ENCODE results near the gene ATAT1.
A peak's percentile ranks its signal among the peaks of the same experiment; 100 is the strongest.

ATAT1 gene

DNA sequence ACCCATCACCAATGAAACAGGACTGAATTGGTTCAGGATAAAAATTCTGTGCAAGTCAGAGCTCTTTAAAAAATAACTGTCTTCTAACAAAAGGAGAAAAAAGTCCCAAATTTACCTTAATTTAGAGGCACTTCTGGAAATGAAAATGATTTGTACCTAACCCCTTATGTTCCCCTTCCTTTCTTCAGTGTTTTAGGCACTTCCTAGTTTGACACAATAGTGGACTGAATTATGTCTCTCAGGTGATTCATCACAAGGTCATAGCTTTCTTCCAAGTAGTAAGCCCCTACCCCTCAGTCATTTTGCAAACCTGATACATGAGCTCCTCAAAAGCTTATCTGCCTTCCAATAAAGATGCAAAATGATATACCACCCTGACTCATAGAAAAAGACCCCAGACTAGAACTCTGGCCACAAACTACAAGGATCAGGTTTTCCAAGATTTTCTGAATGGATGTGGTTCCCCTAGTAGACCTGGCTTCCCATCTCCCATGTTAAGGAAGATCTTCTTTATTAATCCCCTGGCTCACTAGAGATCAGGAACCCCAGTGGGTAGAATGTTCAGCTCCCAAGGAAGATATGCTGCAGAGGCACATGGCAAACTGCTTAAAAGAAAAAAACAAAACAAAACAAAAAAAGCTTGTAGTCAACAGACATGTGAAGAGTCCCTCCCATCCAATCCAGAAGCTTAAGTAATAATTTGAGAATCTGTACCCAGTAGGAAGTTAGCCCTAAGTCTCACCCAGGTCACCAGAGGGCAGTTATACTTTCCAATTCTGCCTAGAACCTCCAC is 13.2 kb upstream of the ATAT1 start:
- DNase-seq (ENCODE audit: low spot score), result no peak

DNA sequence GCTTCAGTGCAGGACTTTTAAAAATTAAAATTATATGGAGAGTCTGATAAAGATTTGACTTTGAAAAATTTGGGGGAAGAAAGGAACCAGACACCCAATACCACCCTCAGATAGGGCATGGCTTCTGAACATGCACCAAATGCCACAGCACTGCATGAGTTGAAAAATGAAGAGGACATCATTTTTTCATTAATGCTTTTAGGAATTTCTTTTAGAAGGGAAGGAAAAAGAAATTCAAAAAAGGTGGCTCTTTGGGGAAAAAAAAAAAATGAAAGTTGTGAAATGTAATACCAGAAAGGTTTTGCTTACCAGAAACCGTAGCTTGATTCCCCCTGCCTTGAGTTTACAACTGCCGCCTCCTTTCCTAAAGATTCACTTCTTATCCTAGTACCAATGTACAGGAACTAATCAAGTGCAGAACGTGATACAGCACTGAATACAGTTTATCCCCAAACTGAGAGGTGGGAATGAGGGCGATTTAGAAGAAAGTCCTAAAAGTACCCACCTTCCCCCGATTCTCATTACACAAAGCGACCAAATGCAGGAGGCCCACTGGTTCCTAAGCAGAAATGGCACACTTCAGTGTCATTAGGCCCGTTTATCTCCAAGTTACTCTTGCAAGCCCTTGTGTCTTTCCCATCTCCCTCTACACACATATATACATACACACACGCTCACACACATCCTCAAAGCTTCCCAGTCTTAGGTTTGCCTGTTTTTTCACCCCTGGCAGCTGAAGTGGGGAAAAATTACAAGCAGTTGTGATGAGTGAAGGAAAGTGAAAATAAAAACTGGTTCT is 12.4 kb upstream of the ATAT1 start:
- no peak for DNase-seq (ENCODE audit: low spot score)

DNA sequence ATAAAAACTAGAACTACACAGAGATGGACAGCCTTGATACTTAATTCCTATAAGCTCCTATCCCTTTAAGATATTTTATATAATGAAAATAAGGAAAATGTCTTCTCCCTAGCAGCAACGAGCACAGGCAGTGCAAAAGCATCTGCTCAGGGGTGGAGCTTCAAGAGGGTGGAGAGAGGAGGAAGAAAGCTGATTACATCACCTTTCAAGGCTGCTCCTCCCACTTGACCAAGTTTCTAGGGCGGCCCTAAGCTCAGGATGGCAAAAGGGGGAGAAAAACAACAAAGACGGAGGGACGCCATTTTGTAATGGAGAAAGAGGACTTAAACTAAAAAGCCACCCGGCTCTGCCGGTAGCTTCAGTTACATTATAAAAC is 11.8 kb upstream of the ATAT1 start:
- peak; percentile 94 for DNase-seq (ENCODE audit: low spot score)

DNA sequence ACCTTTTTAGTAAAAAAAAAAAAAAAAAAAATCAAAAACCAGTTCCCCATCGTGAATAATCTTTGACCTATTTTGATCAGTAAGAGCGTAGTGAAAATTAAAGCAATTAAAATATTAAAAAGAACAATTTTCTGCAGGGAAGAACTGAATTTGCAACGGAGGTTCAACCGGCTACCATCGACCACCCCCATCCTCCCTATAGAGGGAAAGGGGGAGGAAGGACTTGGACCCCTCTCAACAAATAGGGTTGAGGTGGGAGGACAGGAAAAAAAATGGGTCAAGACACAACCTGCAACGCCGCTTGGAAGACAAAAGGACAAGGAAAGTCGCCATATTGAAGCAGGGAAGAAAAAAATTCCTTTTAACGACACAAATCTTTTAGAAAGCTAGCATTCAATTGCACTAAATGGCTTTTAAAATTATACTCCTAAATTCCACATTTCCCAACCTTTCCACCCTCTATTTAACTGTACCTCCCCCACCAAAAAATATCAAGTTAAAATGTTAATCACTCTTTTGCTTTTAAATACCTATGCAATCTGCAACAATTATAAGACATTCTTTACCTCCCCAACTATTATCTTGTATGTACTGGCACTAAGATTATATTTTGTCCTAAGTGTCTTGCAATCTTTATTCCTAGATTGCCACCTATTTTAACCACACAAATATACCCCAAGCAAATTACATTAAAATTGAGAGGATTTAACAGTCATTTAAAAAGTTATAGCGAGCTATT is 11.3 kb upstream of the ATAT1 start:
- peak; percentile 63 for DNase-seq (ENCODE audit: low spot score)

DNA sequence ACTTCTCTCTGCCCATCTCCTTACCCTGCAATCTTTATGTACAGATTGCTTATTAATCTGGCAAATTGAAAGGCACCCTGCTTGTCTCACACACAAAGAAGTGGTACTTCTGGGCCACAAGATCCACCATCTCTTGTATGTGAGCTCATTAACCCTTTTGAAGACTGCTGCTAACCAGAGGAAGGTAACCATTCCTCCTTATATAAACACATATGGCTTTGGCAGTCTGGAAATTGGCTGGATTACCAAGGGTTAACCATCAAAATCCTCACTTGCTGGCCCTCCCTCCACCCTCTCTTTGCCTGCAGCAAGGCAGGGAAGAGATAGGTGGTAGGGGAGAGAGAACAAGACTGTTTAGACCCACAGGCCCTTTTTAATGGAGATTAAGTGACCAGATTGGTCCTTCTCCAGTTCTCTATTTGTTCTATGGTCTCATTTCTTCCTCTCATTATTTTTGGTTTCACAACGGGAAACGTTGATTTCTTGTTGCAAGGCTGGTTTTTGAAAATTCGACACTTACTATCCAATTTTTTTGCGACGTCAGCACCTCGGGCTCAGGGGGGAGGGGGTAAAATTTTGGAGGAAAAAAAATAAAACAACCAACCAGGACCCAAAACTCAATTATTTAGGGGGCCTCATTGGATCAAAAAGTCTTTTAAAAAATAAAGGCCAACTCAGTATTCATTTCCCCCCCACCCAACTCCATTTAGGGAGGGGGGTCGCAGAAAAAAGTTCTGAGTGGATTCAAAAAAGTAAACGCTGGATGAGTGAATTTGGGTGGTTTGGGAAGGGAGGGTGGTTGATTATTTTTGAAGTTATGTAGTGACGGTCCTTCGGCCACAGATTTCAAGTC is 10.5 kb upstream of the ATAT1 start:
- DNase-seq (ENCODE audit: low spot score), result peak; percentile 40

DNA sequence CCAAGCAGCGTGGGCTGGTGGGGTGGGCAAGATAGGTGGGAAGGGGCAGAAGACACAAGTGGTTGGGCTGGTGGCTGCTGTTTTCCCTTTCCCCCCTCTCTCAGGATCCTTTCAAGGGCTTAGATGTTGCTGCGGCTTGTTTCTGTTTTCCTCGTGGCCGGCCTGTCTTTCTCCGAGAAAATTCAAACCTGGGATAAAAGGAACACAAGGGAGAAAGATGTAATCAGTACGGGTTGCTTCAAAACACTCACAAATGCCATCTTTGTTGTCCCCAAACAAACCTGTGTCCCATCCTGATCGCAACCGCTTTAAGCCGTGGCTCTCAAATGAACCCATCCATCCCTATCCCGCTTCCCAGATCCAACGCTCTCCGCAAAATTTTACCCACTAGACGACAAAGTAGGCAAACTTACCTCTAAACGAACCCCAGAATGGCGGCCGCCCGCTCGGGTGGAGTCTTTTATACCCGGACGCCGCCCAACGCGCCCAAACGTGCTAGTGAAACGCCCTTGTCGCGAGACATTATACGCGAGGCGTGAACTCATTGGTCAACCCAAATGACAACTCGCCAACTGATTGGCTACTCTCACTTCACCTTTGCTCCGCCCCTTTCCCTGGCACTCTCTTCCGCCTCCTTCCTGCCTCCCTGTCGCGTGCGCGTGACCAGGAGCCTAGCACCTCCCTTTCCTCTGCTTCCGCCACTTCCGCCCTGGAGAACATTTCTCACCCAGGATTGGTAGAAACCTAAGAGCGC is 9.7 kb upstream of the ATAT1 start, which contains the start of gene PPP1R10:
PPP1R10 (minus strand) TSS at position 433 of the 754 bp plus-strand sequence. CDS start 7,299 bp downstream, outside the sequence.
- peak; percentile 100 for DNase-seq (ENCODE audit: low spot score)

DNA sequence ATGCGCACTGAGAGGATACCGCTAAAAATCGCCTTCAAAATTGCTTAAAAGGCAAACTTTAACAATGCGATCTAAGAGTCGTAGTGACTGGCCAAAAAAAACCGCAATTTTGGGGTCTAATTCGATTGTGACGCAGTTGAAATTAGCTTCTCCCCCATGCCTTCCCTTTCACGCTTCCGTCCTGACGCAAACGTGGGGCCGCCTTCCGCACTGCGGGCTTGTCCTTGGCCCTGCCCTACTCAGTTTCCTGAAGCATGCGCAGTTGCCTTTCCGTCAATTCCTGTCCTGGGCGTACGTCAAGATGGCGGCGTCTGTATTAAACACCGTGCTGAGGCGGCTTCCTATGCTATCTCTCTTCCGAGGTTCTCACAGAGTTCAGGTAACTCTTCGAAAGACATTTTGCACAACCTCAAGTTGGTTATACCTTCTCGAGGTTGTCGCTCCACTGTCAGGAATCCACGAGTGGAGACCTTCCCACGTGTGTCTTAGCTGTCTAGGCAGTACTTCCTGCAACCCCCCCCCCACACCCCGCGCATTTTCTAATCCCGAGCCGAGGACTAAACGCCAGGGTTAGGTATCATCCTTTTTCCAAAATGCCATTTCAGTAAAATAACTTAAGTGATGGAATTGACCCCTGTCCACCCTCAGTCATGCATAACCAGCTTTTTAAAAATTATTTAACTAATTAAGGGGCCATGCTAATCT is 9.0 kb upstream of the ATAT1 start, which contains the start of gene MRPS18B:
MRPS18B (plus strand) TSS at position 276 of the 705 bp plus-strand sequence; CDS start at position 302, 26 bp downstream.
- peak; percentile 98 for DNase-seq (ENCODE audit: low spot score)

DNA sequence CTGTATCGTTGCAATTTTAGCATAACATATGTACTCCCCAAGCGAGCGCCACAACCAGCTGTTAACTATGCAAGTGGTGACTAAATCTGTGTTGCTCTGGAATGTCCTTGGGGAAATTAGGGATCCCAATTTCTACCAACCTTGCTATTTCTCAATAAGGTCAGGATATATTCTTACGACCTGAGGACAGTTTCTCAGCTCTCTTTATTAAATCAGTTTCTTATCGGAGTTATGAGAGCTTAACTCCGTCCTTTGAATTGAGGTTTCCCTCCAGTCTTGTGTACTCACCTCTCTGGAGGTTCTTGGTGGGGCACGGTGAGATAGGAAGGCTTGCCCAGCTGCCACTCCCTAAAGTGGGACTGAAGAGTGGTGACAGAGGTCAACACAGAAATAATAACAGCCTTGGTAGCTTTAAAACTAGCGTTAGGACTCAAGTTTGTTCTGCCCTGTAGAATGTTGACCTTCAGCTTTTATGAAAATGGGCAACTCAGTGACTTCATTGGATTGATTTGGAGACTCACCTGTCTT is 8.3 kb upstream of the ATAT1 start:
- no peak for DNase-seq (ENCODE audit: low spot score)

DNA sequence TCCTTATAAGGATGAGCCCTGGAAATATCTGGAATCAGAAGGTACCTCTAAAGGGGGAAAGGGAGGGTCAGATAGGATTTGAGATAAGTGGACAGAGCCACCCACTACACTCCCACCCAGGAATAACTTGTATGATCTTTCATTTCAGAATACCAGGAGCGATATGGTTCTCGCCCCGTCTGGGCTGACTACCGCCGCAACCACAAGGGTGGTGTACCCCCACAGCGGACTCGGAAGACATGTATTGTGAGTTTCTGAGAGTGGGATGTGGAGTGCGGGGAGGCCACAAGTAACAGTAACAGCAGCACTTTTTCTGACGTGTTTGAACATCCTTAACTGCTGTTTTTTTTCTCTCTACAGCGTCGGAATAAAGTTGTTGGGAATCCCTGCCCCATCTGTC is 7.1 kb upstream of the ATAT1 start:
- no peak for DNase-seq (ENCODE audit: low spot score)

DNA sequence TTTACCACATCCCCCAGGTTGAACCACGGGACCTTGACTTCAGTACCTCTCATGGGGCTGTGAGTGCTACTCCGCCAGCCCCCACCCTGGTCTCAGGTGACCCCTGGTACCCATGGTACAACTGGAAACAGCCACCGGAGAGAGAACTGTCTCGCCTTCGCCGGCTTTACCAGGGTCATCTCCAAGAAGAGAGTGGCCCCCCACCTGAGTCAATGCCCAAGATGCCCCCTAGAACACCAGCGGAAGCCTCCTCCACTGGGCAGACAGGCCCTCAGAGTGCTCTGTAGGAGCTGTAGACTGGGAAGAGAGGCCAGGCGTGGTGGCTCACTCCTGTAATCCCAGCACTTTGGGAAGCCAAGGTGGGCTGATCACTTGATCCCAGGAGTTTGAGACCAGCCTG is 1.2 kb upstream of the ATAT1 start:
- no peak for DNase-seq (ENCODE audit: low spot score)

DNA sequence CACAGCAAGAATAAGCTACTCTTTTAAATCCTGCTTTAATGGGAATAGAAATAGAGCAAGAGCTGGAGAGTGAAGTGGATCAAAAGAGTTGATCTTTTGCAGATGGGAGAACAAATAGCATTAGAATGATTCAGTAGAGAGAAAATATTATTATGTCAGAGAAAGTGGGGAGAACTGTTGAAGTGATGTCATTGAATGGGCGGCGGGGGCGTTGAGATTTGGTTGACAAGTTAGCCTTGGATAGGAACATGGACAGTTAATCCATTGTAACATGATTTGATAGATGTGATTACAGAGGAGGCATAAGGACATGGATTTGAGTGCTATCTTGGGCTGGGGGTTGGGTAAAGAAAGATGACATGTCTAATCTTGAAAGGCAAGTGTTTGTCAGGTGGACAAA is 9.2 kb downstream of the ATAT1 start:
- DNase-seq (ENCODE audit: low spot score), result no peak

DNA sequence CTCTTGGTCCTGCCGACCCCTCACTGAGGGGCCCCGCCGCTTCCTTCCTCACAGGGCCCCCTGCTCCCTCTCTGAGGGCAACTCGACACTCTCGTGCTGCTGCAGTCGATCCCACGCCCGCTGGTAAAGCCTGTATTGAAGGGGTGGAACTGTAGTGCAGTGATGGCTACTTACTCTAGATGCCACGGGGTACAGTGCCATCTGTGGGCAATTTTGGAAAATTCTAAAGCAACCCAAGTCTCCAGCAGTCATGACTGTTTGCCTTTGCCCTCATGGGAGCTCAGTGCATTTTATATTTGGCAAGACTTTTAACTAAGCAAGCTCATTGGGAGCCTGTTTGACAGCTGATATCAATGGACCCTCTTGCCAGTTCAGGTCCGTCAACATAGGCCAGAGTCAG is 13.8 kb downstream of the ATAT1 start:
- no peak for DNase-seq (ENCODE audit: low spot score)

DNA sequence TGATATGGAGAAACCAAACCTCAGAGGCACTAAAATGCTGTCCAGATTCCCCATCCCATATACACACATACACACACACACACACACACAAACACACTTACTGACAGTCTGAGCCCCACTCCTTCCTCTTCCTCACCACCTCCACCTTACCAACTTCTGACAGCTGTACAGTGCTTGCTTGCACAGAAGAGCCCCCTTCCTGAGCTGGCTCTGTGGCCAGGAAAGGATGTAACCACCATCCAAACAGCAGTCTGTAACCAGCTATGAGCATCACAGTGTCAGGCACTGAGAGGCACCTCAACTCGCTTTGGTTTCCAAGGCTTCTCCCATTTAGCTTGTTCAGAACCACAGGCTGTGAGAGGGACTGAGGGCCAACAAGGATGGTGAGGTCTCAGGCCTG is 14.4 kb downstream of the ATAT1 start:
- DNase-seq (ENCODE audit: low spot score), result no peak

DNA sequence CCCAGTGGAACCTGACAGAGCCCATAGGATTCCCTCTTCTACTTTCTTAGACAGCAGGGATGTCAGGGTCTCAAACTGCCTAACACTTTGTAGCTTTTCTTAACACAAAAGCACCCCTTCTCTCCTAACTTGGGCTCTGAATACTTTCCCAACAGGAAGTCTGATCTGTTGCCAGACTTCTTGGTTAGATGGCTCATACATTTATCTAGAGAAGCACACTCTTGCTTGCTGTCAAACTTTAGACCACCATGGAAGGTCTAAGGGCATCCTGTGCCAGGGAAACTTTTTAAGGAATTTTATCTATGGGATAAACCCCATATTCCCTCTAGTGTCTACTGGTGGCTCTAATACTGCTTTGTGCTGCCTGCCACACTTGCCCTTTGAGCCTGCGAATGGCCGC is 17.0 kb downstream of the ATAT1 start:
- no peak for DNase-seq (ENCODE audit: low spot score)

DNA sequence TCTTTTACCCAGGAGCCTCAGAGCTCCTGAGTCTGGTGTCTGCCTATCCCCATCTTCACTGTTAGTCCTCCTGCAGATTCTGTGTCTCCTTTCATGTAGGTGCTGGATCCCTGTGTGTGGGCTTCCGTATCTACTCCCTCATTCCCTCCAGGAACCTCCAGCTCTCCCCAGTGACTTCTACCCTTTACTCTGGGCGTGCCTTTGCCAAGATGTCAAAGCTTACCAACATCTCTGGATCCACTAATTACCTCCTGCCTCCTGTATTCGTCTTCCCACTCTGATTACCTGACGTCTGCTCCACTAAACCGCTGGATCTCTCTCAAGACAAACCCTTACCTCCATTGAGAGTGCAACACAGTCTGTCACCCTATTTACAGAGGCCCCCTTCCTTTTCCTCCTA is 18.1 kb downstream of the ATAT1 start:
- no peak for DNase-seq (ENCODE audit: low spot score)

DNA sequence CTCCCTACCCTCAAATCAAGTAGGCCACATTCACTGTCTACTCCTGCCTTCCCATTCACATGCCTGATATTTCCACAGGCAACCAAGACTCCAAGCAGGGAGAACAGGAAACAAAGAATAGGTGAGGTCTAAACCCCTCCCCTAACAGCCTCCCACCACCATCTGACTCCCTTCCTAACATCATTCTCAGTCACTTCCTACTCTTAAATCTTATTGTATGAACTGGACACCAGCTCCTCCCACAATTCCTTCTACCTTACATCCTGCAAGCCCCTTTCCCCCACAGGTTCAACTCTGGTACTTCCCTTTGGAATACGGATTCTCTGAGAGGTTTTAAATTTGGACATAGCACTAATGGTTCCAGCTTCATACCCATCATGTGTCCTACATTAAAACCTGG is 19.3 kb downstream of the ATAT1 start:
- no peak for DNase-seq (ENCODE audit: low spot score)

DNA sequence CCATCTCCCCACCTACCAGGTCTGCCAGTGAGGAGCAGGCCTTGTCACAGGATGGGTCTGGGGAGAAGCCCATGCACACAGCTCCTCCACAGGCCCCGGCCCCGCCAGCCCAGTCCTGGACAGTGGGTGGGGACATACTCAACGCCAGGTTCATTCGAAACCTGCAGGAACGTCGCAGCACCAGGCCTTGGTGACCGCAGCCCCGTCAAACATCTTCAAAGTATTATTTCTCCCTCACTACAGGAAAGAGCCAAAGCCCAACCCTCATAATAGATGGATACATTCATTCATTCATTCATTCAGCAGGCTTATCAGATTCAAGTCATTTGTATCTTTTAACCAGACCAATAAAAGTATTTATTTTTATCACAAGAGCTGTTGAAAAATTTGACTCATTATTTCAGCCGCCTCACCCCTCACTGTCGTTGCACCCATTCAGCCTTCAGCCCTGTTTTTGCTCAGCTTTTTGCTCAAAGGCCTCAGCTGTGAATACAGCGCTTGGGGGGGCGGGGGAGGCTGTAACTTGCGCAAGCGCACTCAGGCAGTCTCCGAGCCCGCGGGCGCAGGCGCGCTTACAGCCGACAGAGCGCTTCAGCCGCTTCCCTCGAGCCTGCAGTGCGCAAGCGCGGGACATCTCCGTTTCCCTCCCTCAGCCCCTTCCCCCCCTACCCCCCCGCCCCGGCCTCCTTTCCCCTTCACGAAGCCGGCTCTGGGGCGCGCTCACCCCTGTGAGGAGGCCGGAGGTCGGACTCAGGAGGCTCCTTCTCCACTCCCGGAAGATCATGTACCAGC is 20.0 kb downstream of the ATAT1 start, which contains the start of gene C6orf136:
C6orf136 (plus strand) TSS at position 684 of the 792 bp plus-strand sequence; CDS start at position 783, 99 bp downstream.
- DNase-seq (ENCODE audit: low spot score), result peak; percentile 94

DNA sequence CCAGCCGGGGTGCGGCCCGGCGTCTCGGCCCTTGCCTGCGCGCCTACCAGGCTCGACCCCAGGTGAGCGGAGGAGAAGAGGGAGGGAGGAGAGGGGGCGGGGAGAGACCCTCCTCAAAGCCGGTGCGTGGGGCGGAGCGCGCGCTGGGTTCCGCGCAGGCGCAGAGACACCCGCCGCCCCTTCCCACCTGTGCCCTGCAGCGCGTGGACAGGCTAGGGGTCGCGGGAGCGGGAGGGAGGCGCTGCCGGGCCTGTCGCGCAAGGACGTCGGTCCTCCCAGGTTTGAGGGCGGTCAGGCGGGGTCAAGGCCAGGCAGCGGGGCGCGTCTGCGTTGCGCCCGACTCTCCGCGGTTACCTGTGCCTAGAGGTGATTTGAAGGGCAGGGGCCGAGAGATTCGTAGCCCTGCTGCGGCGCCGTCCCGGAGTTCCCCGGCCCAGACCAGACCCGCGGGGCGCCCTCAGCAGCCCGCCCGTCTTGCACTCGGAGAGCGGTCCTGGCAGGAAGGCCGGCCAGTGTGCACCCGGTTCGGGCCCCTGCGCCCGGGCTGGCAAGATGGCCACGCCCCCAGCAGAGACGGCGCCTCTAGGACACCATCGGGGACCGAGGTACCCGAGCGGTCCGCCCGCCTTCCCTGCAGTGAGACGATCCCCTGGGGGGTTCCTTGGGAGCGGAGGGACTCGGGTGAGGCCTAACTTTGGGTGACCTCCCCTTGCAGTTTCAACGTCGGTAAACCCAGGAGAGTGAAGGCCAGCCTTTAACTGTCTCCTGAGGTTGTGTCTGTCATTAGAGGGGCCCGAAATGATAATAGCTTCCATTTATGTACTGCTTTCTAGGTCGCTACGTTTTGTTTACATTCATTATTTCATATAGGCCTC is 20.8 kb downstream of the ATAT1 start:
- peak; percentile 75 for DNase-seq (ENCODE audit: low spot score)

All from activated CD4-positive, alpha-beta T cell treated with anti-CD3 and anti-CD28 coated beads, Interleukin-2, Interleukin-4, amounts not matched to agents 100 ng/mL and 50 ng/mL, durations not matched to agents 16 hours and 8 hours (primary cell).